Raji (cell line): ENCODE measurements around the gene SHANK1.

ENCODE experiments used
- POLR2A ChIP-seq: IDR thresholded peaks from 2 replicates; pipeline ENCODE4 v1.6.1; 2011; ENCODE audit warnings: low read depth, low read length, control low read depth; ENCODE audit not compliant: insufficient read depth

The SHANK1 gene

GRCh38 chr19:50676625-50677197 lies 42.9 kb downstream of the SHANK1 start:
- TF ChIP-seq POLR2A: no peak

- TF ChIP-seq POLR2A: no peak
Measured at GRCh38 chr19:50673118-50673517, 46.5 kb downstream of the SHANK1 start.

GRCh38 chr19:50670102-50670380 lies 49.6 kb downstream of the SHANK1 start:
- no peak for TF ChIP-seq POLR2A

GRCh38 chr19:50669302-50670101 lies 50.1 kb downstream of the SHANK1 start:
- no peak for TF ChIP-seq POLR2A

- TF ChIP-seq POLR2A: no peak
Measured at GRCh38 chr19:50668879-50669278, 50.7 kb downstream of the SHANK1 start.

- TF ChIP-seq POLR2A: no peak
Measured at GRCh38 chr19:50668416-50668815, 51.2 kb downstream of the SHANK1 start.

GRCh38 chr19:50667759-50668231 lies 51.8 kb downstream of the SHANK1 start:
- TF ChIP-seq POLR2A: no peak

- TF ChIP-seq POLR2A: no peak
Measured at GRCh38 chr19:50667177-50667758, 52.3 kb downstream of the SHANK1 start.

- no peak for TF ChIP-seq POLR2A
Measured at GRCh38 chr19:50666346-50667176, 53.0 kb downstream of the SHANK1 start.

GRCh38 chr19:50664204-50664603 lies 55.4 kb downstream of the SHANK1 start:
- TF ChIP-seq POLR2A: no peak

- TF ChIP-seq POLR2A: no peak
Measured at GRCh38 chr19:50663482-50663790, 56.2 kb downstream of the SHANK1 start.

GRCh38 chr19:50662651-50663481 lies 56.7 kb downstream of the SHANK1 start:
- no peak for TF ChIP-seq POLR2A

GRCh38 chr19:50661766-50662650 lies 57.6 kb downstream of the SHANK1 start:
- no peak for TF ChIP-seq POLR2A

GRCh38 chr19:50661023-50661422 lies 58.6 kb downstream of the SHANK1 start:
- TF ChIP-seq POLR2A: no peak
